Coronary artery (tissue), 2 donors: ENCODE measurements around the gene CDC42SE2.

Source experiments
- DNase-seq: peaks from one replicate; pipeline ENCODE4 v3.0.0-alpha.2; 2017; ENCODE audit warnings: low spot score
- H3K27ac ChIP-seq, 2 donors: fragments of 200-600 bp; sonication (generic); one replicate each; pipeline ENCODE4 v1.5.1; 2016 to 2019
- H3K4me3 ChIP-seq: fragments of 200-600 bp; sonication (generic); 2 replicates; pipeline ENCODE4 v1.5.1; 2016; ENCODE audit warnings: mild to moderate bottlenecking, moderate library complexity
- CTCF ChIP-seq: fragments of 200-600 bp; sonication (generic); IDR thresholded peaks from one replicate; pipeline ENCODE4 v1.5.1; 2019; ENCODE audit warnings: antibody characterized with exemption

Gene CDC42SE2

GRCh38 chr5:131228646-131229045, 35.2 kb upstream of the CDC42SE2 start:
- Histone ChIP-seq H3K27ac (no peak overlapping the region), H3K4me3 (no peak overlapping the region)
- no peak for TF ChIP-seq CTCF
- DNase-seq = no peak

- TF ChIP-seq CTCF = no peak
- Histone ChIP-seq H3K4me3 (no peak overlapping the region), H3K27ac (no peak overlapping the region)
- DNase-seq = no peak
Observed at GRCh38 chr5:131229623-131230022, 34.2 kb upstream of the CDC42SE2 start.

- no peak for TF ChIP-seq CTCF
- no peak overlapping the region for H3K27ac ChIP-seq
- DNase-seq = no peak
Observed at GRCh38 chr5:131230406-131230805, 33.4 kb upstream of the CDC42SE2 start.

GRCh38 chr5:131239686-131240085, 24.2 kb upstream of the CDC42SE2 start:
- DNase-seq = no peak
- H3K27ac ChIP-seq = no peak overlapping the region
- TF ChIP-seq CTCF = no peak
- no peak overlapping the region for H3K4me3 ChIP-seq

More at GRCh38 chr5:131230406-131230805, 33.4 kb upstream of the CDC42SE2 start:
- no peak overlapping the region for H3K4me3 ChIP-seq

GRCh38 chr5:131242728-131243255, 21.1 kb upstream of the CDC42SE2 start:
- Histone ChIP-seq H3K27ac (no peak overlapping the region), H3K4me3 (no peak overlapping the region)
- no peak for TF ChIP-seq CTCF
- DNase-seq = no peak

- DNase-seq = no peak
- no peak overlapping the region for H3K4me3 ChIP-seq
- H3K27ac ChIP-seq = no peak overlapping the region
- TF ChIP-seq CTCF = no peak
Observed at GRCh38 chr5:131245312-131245711, 18.5 kb upstream of the CDC42SE2 start.

GRCh38 chr5:131245948-131246347, 17.9 kb upstream of the CDC42SE2 start:
- no peak overlapping the region for H3K27ac ChIP-seq
- no peak for DNase-seq
- no peak for TF ChIP-seq CTCF
- H3K4me3 ChIP-seq = no peak overlapping the region
